PC-9 (cell line): Measurements from ENCODE around the gene IMMP2L.

Experiments
- CTCF ChIP-seq: fragments of 200-600 bp; sonication (generic); conservative IDR thresholded peaks from 2 replicates; pipeline ENCODE4 v1.6.1; 2017; ENCODE audit warnings: mixed run types, antibody characterized with exemption, mild to moderate bottlenecking, moderate library complexity
- EZH2 ChIP-seq: fragments of 200-600 bp; sonication (generic); IDR thresholded peaks from 2 replicates; pipeline ENCODE4 v1.8.0; 2017; ENCODE audit warnings: antibody characterized with exemption, low read depth

DNA sequence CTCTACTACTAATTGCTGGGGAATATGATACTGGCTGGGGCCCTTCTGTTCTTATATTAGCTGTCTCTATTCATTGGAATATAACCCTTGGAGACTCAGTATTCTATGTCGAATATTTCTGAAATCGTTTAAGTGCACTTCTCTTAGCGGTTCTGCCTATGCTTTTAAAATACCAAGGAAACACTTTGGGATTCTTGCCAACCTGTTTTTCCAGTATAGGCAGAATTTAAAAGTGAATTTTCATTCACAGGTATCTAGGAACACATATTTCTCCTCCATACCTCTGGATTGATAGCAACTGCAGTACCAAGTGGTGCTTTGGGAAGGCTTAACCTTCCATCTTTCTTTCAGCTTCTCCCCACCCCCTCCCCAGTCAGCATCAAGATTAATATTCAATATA lies 841.7 kb downstream of the IMMP2L start:
- TF ChIP-seq CTCF (no peak), EZH2 (no peak)
